22Rv1 (cell line): ENCODE data around the gene EOMES.

Experiments
- ZFX ChIP-seq: fragments of 450-650 bp; IDR thresholded peaks from 2 replicates; pipeline ENCODE4 v1.6.1; 2017; ENCODE audit warnings: antibody characterized with exemption, borderline replicate concordance
- TF ChIP-seq, protein P1 (sequence below): fragments of 450-650 bp; IDR thresholded peaks from 2 replicates; pipeline ENCODE4 v1.5.1; 2017; ENCODE audit warnings: mild to moderate bottlenecking

DNA sequence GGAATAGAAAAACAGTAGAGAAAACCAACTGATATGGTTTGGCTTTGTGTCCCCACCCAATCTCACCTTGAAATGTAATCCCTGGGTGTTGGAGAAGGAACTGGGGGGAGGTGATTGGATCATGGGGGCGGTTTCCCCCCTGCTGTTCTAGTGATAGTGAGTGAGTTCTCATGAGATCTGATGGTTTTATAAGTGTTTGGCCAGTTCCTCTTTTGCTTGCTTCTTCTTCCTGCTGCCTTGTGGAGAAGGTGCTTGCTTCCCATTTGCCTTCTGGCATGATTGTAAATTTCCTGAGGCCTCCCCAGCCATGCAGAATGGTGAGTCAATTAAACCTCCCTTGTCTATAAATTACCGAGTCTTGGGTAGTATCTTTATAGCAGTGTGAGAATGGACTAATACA is 48.4 kb downstream of the EOMES start:
- TF ChIP-seq, protein P1, sequence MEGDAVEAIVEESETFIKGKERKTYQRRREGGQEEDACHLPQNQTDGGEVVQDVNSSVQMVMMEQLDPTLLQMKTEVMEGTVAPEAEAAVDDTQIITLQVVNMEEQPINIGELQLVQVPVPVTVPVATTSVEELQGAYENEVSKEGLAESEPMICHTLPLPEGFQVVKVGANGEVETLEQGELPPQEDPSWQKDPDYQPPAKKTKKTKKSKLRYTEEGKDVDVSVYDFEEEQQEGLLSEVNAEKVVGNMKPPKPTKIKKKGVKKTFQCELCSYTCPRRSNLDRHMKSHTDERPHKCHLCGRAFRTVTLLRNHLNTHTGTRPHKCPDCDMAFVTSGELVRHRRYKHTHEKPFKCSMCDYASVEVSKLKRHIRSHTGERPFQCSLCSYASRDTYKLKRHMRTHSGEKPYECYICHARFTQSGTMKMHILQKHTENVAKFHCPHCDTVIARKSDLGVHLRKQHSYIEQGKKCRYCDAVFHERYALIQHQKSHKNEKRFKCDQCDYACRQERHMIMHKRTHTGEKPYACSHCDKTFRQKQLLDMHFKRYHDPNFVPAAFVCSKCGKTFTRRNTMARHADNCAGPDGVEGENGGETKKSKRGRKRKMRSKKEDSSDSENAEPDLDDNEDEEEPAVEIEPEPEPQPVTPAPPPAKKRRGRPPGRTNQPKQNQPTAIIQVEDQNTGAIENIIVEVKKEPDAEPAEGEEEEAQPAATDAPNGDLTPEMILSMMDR, result no peak
- no peak for TF ChIP-seq ZFX
